Tibial nerve (tissue), 4 donors: Measurements from ENCODE around the gene TGM1.

Experiments used
- EP300 ChIP-seq, 2 donors: sonication (generic); formaldehyde crosslinking; IDR thresholded peaks; one replicate each; pipeline ENCODE4 v1.6.1; 2017; ENCODE audit warnings: antibody characterized with exemption in 2 of 2, mild to moderate bottlenecking in 1 of 2
- POLR2A ChIP-seq, 2 donors: fragments of 450-650 bp; IDR thresholded peaks; one replicate each; pipeline ENCODE4 v1.6.1; 2017; ENCODE audit warnings: antibody characterized with exemption in 2 of 2, mild to moderate bottlenecking in 2 of 2, moderate library complexity in 2 of 2
- TF ChIP-seq, protein P1 (sequence below), 5 experiments: fragments of 200-600 bp in 3 of 5; fragments of 450-650 bp in 2 of 5; sonication (generic) in 3 of 5; IDR thresholded peaks; one replicate each; pipeline ENCODE4 v1.5.1; 2016 to 2019; ENCODE audit warnings: antibody characterized with exemption in 5 of 5, mild to moderate bottlenecking in 3 of 5, moderate library complexity in 2 of 5

DNA sequence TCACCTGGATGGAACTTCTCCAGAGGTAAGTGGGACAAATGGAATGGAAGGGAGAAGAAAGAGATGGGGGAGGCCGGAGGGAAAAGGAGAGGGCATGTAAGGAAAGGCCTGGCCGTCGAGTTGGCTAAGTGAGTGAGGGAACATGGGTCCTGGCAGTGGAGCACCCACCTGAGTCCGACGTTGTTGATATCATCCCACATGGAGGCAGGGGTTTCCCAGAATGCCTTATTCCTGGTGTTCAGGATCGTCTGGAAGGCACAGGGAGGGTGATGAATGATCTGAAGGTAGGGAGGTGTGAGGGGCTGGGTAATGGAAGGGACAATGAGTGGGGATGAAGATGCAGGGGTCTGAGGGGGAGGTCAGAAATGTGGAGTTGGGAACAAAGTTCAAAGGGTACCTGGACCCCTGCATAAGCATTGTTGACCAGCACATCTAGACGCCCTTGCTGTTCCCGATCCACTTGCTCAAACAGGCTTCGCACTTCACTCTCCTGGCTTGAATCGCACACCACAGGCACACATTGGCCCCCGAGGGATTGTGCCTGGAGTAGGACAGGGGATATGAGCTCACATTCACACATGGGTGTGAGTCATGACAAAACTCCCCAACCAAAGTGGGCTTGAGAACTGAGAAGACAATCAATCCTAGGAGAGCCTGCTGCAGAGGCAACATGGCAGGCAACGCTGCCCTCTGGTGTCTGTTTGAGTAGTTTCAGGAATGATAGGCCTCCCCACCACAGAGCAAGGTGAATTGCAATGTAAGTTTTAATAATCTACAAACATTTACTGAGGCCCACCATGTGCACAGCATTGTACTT, 33.6 kb upstream of the TGM1 start:
- TF ChIP-seq, protein P1, sequence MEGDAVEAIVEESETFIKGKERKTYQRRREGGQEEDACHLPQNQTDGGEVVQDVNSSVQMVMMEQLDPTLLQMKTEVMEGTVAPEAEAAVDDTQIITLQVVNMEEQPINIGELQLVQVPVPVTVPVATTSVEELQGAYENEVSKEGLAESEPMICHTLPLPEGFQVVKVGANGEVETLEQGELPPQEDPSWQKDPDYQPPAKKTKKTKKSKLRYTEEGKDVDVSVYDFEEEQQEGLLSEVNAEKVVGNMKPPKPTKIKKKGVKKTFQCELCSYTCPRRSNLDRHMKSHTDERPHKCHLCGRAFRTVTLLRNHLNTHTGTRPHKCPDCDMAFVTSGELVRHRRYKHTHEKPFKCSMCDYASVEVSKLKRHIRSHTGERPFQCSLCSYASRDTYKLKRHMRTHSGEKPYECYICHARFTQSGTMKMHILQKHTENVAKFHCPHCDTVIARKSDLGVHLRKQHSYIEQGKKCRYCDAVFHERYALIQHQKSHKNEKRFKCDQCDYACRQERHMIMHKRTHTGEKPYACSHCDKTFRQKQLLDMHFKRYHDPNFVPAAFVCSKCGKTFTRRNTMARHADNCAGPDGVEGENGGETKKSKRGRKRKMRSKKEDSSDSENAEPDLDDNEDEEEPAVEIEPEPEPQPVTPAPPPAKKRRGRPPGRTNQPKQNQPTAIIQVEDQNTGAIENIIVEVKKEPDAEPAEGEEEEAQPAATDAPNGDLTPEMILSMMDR (IDR thresholded peaks at IDR 0.05): peak; percentile 45 to 76 (median 58)
- TF ChIP-seq POLR2A (IDR thresholded peaks at IDR 0.05): no peak
- peak in 1 of 2 donors; percentile 18 for TF ChIP-seq EP300 (IDR thresholded peaks at IDR 0.05)
